Measurements from ENCODE around the gene SMIM35. TPM values are rescaled to one million over a fixed set of nuclear protein-coding genes. Genes with fewer than 3 reads are reported as not detected.

SMIM35 gene
- total RNA-seq, 4 donors from 2014 or later: not detected

GRCh38 chr11:117973503-117973860 lies 113.3 kb downstream of the SMIM35 start:
- no peak for DNase-seq (ENCODE audit: low spot score in 2 of 2)
- TF ChIP-seq CTCF (IDR thresholded peaks at IDR 0.05) (no peak), POLR2A (IDR thresholded peaks at IDR 0.05) (no peak)
- intact Hi-C loops (cut with DNase I; ENCODE audit: low total_unique reads): no loop called here
- no peak overlapping the region for H3K4me3 ChIP-seq (ENCODE audit: low read depth, poor library complexity, severe bottlenecking)
- WGBS, 2 donors: 61 to 94% methylated on average over 4 of the region's 4 CpGs

GRCh38 chr11:117972629-117973502 lies 113.9 kb downstream of the SMIM35 start:
- intact Hi-C loops (cut with DNase I; ENCODE audit: low total_unique reads): no loop called here
- TF ChIP-seq CTCF (IDR thresholded peaks at IDR 0.05) (no peak), POLR2A (IDR thresholded peaks at IDR 0.05) (no peak)

GRCh38 chr11:117972044-117972443 lies 114.7 kb downstream of the SMIM35 start:
- intact Hi-C loops (cut with DNase I; ENCODE audit: low total_unique reads): no loop called here
- no peak overlapping the region for H3K4me3 ChIP-seq (ENCODE audit: low read depth, poor library complexity, severe bottlenecking)
- DNase-seq (ENCODE audit: low spot score in 2 of 2): peak in 1 of 2 donors; percentile 64
- TF ChIP-seq POLR2A (IDR thresholded peaks at IDR 0.05) (no peak), CTCF (IDR thresholded peaks at IDR 0.05) (no peak)
- WGBS, 2 donors: 79 to 88% methylated on average over 9 to 10 of the region's 10 CpGs

More at GRCh38 chr11:117972629-117973502, 113.9 kb downstream of the SMIM35 start:
- DNase-seq (ENCODE audit: low spot score in 2 of 2): peak in 1 of 2 donors; percentile 76
- 46 to 54% methylated on average over 9 of the region's 9 CpGs for WGBS, 2 donors
- no peak overlapping the region for H3K4me3 ChIP-seq (ENCODE audit: low read depth, poor library complexity, severe bottlenecking)

- WGBS, 2 donors: 68 to 70% methylated on average over 4 of the region's 4 CpGs
- no peak for TF ChIP-seq POLR2A (IDR thresholded peaks at IDR 0.05)
- TF ChIP-seq CTCF (IDR thresholded peaks at IDR 0.05): no peak
- H3K4me3 ChIP-seq (ENCODE audit: low read depth, poor library complexity, severe bottlenecking): no peak overlapping the region
- intact Hi-C loops (cut with DNase I; ENCODE audit: low total_unique reads): no loop called here
- peak in 1 of 2 donors; percentile 86 for DNase-seq (ENCODE audit: low spot score in 2 of 2)
Observed at GRCh38 chr11:117970400-117971024, 116.3 kb downstream of the SMIM35 start.

- TF ChIP-seq CTCF (IDR thresholded peaks at IDR 0.05) (no peak), POLR2A (IDR thresholded peaks at IDR 0.05) (no peak)
- intact Hi-C loops (cut with DNase I; ENCODE audit: low total_unique reads): no loop called here
- H3K4me3 ChIP-seq (ENCODE audit: low read depth, poor library complexity, severe bottlenecking): no peak overlapping the region
- 89 to 94% methylated on average over 5 of the region's 5 CpGs for WGBS, 2 donors
- peak in 1 of 2 donors; percentile 25 for DNase-seq (ENCODE audit: low spot score in 2 of 2)
Observed at GRCh38 chr11:117969160-117969991, 117.4 kb downstream of the SMIM35 start.
